Activated CD4-positive, alpha-beta T cell treated with anti-CD3 and anti-CD28 coated beads for 4 hours (primary cell): Measurements from ENCODE around the gene PSTPIP1.

Experiments used
- DNase-seq, 2 donors: peaks; one replicate each; pipeline ENCODE4 v3.0.0-alpha.2; 2020

PSTPIP1 gene

GRCh38 chr15:77032052-77032646 is 37.2 kb downstream of the PSTPIP1 start:
- DNase-seq: peak in 1 of 2 donors; percentile 1

DNA sequence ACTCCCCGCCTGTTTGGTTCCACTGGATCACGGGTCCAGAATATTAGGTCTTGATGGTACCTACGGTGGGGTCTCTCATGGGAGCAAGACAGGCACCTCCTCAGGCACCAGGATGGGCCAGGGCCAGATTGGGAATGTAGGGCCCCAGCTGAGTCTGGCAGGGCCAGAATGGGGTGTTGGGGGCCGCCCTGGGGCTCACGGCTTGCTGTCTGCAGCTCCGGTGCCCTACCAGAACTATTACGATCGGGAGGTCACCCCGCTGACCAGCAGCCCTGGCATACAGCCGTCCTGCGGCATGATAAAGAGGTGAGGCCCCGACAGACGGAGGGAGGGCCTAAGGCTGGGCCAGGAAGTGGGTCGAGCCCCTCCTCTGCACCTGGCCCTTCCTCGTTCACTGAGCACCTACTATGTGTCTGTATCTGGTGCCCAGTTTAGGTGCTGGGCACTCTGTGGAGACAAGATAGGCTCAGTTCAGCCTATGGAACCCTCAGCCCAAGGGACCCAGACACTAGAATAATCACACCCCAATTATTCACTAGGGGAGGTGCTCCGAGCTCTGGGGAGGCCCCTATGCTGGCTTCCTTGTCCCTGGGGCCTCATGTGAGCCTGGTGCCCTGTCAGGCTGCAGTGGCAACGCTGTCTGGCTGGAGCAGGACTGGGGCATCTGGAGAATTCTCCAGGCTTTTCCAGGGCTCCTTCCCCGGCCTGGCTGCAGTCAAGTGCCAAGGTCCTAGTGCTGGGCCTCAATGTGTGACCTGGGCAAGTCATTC is 37.9 kb downstream of the PSTPIP1 start:
- DNase-seq: peak in 1 of 2 donors; percentile 0

DNA sequence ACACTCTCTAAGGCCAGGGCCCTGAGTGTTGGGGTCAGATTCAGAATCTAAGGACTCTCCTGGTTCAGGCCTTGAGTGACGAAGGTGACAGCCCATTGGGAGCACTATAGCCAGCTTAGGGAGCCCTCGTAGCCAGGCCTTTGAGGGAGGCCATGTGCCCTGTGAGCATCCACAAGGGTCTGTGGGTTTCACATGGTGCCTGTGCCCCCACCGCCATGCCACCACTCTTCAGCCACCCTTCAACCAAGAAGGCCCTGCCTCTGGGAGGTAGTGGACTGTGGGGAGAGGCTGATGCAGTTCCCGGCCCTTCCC is 38.4 kb downstream of the PSTPIP1 start:
- DNase-seq: no peak

DNA sequence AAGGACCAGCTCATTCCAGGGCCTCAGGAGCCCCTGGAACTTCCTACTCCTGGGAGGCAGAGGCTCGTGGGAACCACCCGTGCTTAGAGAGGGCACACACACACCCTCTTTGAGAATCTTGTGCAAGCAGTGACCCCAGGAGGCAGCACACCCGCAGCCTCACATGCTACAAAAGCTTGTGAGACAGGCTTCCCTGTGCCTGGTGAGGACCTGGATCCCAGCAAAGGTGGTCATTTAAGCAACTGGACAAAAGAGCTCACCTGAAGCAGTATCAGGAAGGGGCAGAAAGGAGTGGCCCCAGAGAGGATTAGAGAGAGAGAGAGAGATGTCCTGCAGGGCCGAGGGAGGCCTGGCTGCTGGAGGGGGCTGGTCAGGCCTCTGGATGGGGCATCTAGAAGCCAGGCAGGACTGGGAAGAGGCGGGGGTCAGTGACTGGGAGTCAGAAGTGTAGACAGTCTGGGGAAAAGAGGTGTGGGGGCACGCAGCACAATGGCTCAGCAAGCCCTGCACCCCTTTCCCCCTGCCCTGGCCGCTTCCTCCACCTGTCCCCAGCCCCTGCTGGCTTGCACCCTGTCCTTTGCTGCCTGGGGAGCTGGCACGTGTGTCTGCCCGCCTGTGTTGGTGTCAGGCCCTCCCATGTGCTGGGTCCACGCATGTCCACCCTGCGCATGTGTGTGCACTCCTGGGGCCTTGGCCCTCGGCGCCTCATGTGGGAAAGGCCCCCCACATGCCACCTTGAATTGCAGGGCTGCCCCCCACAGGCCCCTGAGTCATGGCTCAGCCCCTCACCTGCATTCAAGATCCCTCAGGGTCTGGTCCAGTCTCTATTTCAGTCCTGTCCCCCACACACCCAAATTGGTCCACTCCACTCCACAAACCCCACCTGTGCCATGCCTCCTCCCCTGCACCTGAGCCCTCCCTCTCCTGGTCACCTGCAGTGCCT is 39.1 kb downstream of the PSTPIP1 start:
- DNase-seq: no peak

DNA sequence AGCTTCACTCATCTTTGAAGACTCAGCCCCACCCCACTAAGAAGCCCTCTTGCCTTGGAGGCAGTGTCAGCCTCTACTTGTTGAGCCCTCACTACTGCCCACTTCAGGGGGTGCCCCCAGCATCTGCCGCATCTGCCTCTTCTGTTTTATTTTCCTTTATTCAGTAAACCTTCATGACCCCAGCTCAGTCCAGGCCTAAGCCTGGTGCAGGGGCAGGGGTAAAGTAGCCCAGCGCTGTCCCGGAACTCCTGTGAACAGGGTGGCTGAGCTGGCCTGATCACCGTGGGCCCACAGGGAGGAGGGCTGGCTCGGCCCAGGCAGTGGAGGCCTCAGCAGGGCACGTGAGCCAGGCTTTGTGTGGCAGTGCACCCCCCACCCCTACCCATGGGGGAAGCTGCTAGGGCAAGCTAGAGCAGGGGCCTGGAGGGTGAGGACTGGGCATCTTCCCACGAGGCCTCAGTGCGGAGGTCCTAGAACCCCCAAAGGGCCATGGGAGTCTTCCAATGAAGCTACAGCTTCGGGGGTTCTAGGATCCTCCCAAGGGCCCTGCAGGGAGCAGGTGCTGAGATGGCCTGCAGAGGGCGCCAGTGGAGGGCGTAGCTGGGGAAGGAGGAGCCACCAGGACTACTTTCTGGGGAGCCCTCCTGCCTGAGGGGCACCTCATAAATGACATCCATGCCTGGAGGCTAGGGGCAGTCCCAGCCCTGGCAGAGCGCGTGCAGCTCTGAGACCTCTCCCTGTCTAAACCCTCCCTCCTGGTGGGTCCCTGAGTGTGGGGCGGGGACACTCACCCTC is 40.0 kb downstream of the PSTPIP1 start:
- DNase-seq: peak in 1 of 2 donors; percentile 27

DNA sequence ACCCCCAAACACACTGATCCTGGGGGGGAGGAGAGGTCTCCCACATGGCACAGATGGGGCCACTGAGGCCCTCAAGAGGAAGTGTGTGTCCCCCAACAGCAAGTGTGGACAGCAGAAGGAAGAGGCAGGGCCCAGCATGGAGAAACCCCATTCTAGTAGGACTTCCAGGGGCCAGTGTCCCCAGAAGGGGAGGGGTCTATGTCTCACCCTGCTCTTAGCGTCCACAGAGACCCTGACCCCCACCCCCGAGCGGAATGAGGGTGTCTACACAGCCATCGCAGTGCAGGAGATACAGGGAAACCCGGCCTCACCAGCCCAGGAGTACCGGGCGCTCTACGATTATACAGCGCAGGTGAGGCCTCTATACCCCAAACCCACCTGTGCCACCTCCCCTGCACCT is 40.7 kb downstream of the PSTPIP1 start:
- DNase-seq: no peak

DNA sequence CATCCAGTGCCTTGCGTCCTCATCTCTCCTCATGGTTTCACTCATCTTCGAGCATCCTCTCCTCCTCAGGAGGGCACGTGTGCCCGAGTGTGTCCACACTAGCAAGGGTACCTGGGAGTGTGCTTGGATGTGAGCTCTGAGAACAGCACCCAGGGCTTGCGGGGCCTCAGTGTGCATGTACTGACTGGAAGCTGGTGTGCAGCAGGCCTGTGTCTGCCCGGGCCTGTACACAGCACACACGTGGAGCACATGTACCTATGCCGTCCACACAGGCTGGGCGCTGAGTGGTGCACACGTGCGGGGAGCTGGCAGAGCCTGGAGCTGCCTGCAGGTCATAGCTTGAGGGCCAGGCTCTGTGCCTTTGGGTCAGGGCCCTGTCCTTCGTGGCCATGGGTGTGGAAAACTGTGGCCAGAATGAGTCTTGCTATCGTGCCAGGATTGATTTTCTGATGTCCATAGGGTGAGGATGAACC is 41.1 kb downstream of the PSTPIP1 start:
- no peak for DNase-seq

DNA sequence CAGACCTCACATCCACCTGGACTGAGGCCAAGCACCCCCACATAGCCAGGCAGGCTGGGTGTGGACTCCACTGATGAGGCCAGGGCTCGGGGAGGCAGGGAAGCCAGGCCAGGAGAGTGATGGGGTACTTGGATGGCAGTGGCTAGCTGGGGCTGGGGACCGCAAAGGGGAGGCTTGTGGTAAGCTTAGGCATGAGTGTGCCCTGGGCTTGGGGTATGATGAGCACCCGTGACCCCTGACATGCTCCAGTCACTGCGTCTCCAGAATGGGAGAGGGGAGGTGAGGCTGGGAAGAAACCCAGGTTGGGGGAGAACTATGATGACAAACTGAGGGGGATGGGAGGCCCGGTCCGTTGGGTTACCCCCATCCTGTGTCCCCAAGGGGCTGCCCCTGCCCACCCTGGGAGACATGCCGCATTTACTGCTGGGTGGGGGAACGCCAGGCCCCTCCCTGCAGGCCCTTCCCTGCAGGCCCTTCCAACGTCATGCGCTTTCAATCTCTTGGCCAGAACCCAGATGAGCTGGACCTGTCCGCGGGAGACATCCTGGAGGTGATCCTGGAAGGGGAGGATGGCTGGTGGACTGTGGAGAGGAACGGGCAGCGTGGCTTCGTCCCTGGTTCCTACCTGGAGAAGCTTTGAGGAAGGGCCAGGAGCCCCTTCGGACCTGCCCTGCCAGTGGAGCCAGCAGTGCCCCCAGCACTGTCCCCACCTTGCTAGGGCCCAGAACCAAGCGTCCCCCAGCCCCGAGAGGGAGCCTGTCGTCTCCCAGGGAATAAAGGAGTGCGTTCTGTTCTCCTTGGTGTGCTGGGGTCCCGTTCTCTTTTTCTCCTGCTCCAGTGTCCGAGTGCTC is 41.8 kb downstream of the PSTPIP1 start:
- DNase-seq: no peak

- DNase-seq: no peak
These were observed 42.7 kb downstream of the PSTPIP1 start for GRCh38 chr15:77037388-77038209.

GRCh38 chr15:77038312-77039216 is 43.6 kb downstream of the PSTPIP1 start:
- no peak for DNase-seq

GRCh38 chr15:77039217-77039533 is 44.2 kb downstream of the PSTPIP1 start:
- DNase-seq: no peak

- no peak for DNase-seq
These were observed 44.9 kb downstream of the PSTPIP1 start for GRCh38 chr15:77039848-77040247.

GRCh38 chr15:77040673-77041072 is 45.7 kb downstream of the PSTPIP1 start:
- DNase-seq: no peak

DNA sequence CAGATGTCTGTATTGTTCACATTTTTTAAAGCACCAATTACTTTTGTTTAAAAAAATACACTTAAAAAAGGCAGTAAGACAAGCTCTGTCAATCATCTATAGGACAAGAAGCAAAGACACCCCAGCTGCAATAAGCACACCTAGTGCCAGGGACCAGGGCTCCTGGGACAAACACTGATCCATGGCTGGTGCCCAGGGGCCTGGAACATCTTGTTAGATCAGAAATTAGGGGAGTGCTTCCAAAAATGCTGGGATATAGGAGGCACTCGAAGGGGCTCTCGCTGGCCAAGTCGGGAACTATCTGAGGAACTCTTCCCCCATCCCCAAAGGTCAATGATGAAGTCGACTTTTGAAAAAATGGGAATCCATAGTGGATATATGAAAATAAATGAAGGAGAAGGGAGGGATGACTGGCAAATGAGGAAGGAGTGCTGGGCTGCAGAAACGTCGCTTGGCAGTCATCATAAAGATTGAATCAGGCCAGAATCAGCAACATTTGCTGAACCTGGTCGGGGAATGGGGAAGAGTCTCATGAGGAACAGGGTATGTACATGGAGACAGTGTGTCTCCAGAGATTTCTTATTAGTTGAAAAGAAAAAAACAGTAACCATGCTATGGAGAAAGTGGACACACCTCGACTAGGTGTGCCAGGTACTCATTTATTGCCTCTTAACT is 47.5 kb downstream of the PSTPIP1 start:
- no peak for DNase-seq

DNA sequence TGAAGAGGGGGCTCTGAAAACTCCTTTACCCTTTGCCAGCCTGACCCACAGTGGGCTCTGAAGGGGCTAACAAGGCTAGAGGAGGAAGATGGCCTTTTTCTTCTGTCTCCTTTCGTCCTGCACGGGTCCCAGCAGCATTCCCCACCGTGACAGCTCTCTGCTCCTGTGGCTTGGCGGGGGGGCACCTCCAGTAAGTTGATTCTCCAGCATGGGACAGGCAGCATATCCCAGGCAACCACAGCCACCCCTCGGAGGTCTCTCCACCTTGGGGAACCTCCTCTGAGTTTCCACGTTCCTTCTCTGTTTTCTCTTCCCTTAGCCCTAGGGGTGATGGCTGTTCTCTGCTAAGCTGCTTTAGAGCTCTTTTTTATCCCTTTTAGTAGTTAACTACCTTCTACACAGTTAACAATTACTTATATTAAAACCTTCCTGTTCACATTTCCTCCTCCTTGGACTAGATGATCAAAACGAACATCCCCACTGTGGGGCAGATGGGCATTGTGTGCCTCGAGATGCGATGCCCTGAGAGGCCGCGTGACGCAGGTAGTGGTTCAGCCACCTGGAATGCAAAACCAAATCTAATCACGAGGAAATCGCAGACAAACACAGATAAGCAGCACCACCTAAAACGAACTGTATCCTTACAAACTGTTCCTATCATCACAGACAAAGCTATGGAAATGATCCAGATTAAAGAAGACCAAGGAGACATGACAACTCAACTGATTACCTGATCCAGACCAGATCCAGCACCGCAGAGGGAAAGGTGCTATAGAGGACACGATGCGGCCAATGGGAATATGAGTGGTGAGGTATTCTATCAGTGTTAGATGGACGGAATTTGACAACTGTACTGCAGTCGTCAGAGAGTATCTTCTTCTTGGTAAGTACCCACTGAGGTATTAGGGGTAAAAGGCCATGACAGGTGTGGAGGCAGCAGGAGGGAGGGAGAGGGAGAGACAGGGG is 48.3 kb downstream of the PSTPIP1 start:
- no peak for DNase-seq

DNA sequence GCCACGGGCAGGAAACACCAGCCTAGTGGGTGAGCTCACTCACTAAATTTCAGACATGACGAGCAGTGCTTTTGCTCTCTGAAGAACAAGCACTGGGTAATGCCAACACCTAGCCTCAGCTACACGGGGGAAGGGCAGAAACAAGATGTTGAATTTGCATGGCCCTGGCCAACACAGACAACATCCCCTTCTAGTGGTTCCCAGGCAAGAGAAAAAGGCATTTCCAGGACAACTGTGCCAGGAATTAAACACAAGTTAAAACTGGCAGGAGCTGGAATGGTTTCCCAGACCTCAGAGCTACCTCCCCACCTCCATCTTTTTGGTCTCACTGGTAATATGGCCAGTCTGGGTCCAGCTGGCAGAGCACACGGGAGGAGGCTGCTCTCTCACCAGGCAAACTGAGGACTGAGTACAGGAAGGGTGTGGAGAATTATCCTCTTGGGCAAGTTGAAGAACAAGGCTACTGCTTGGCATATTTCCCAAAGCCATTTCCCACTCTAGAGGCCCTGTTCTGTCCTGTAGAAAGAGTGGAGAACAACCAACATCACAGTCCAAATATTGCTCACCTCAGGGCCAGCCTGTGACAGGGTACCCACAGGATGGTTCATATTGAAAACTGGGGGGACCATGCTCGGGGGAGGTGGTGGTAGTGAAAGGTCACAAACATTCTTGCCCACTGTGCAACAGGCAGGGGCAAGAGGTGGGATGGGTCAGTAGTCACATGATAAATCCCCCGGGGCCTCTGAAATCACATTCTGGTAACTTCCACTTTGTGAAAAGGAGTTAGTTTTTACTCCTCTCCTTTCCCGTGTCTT is 49.5 kb downstream of the PSTPIP1 start:
- DNase-seq: no peak

GRCh38 chr15:77045985-77046384 is 51.1 kb downstream of the PSTPIP1 start:
- no peak for DNase-seq
